ENCODE results near the gene IQSEC1.

GRCh38 chr3:12862387-12862786, 210.8 kb downstream of the IQSEC1 start:
- TF ChIP-seq, protein P1, sequence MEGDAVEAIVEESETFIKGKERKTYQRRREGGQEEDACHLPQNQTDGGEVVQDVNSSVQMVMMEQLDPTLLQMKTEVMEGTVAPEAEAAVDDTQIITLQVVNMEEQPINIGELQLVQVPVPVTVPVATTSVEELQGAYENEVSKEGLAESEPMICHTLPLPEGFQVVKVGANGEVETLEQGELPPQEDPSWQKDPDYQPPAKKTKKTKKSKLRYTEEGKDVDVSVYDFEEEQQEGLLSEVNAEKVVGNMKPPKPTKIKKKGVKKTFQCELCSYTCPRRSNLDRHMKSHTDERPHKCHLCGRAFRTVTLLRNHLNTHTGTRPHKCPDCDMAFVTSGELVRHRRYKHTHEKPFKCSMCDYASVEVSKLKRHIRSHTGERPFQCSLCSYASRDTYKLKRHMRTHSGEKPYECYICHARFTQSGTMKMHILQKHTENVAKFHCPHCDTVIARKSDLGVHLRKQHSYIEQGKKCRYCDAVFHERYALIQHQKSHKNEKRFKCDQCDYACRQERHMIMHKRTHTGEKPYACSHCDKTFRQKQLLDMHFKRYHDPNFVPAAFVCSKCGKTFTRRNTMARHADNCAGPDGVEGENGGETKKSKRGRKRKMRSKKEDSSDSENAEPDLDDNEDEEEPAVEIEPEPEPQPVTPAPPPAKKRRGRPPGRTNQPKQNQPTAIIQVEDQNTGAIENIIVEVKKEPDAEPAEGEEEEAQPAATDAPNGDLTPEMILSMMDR (conservative IDR thresholded peaks at IDR 0.05; ENCODE audit: low read depth in 2 of 2), result no peak
- TF ChIP-seq, protein P2, sequence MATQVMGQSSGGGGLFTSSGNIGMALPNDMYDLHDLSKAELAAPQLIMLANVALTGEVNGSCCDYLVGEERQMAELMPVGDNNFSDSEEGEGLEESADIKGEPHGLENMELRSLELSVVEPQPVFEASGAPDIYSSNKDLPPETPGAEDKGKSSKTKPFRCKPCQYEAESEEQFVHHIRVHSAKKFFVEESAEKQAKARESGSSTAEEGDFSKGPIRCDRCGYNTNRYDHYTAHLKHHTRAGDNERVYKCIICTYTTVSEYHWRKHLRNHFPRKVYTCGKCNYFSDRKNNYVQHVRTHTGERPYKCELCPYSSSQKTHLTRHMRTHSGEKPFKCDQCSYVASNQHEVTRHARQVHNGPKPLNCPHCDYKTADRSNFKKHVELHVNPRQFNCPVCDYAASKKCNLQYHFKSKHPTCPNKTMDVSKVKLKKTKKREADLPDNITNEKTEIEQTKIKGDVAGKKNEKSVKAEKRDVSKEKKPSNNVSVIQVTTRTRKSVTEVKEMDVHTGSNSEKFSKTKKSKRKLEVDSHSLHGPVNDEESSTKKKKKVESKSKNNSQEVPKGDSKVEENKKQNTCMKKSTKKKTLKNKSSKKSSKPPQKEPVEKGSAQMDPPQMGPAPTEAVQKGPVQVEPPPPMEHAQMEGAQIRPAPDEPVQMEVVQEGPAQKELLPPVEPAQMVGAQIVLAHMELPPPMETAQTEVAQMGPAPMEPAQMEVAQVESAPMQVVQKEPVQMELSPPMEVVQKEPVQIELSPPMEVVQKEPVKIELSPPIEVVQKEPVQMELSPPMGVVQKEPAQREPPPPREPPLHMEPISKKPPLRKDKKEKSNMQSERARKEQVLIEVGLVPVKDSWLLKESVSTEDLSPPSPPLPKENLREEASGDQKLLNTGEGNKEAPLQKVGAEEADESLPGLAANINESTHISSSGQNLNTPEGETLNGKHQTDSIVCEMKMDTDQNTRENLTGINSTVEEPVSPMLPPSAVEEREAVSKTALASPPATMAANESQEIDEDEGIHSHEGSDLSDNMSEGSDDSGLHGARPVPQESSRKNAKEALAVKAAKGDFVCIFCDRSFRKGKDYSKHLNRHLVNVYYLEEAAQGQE (IDR thresholded peaks at IDR 0.05; ENCODE audit: unreplicated experiment), result no peak
- no peak for TF ChIP-seq POLR2AphosphoS5 (IDR thresholded peaks at IDR 0.05; ENCODE audit: low read depth)
- no peak for TF ChIP-seq EZH2phosphoT487 (IDR thresholded peaks at IDR 0.05; ENCODE audit: unreplicated experiment)
- no peak for TF ChIP-seq EZH2 (IDR thresholded peaks at IDR 0.05; ENCODE audit: low read depth, unreplicated experiment)
- no peak for TF ChIP-seq ZNF331 (CRISPR knock-in tag; IDR thresholded peaks at IDR 0.05; ENCODE audit: low read depth)
- no peak for TF ChIP-seq ETS1 (IDR thresholded peaks at IDR 0.05)
- no peak for TF ChIP-seq CREB1 (CRISPR knock-in tag; IDR thresholded peaks at IDR 0.05; ENCODE audit: low read depth)
- TF ChIP-seq ZNF114 (CRISPR knock-in tag; IDR thresholded peaks at IDR 0.05), result no peak
- TF ChIP-seq, protein P3, sequence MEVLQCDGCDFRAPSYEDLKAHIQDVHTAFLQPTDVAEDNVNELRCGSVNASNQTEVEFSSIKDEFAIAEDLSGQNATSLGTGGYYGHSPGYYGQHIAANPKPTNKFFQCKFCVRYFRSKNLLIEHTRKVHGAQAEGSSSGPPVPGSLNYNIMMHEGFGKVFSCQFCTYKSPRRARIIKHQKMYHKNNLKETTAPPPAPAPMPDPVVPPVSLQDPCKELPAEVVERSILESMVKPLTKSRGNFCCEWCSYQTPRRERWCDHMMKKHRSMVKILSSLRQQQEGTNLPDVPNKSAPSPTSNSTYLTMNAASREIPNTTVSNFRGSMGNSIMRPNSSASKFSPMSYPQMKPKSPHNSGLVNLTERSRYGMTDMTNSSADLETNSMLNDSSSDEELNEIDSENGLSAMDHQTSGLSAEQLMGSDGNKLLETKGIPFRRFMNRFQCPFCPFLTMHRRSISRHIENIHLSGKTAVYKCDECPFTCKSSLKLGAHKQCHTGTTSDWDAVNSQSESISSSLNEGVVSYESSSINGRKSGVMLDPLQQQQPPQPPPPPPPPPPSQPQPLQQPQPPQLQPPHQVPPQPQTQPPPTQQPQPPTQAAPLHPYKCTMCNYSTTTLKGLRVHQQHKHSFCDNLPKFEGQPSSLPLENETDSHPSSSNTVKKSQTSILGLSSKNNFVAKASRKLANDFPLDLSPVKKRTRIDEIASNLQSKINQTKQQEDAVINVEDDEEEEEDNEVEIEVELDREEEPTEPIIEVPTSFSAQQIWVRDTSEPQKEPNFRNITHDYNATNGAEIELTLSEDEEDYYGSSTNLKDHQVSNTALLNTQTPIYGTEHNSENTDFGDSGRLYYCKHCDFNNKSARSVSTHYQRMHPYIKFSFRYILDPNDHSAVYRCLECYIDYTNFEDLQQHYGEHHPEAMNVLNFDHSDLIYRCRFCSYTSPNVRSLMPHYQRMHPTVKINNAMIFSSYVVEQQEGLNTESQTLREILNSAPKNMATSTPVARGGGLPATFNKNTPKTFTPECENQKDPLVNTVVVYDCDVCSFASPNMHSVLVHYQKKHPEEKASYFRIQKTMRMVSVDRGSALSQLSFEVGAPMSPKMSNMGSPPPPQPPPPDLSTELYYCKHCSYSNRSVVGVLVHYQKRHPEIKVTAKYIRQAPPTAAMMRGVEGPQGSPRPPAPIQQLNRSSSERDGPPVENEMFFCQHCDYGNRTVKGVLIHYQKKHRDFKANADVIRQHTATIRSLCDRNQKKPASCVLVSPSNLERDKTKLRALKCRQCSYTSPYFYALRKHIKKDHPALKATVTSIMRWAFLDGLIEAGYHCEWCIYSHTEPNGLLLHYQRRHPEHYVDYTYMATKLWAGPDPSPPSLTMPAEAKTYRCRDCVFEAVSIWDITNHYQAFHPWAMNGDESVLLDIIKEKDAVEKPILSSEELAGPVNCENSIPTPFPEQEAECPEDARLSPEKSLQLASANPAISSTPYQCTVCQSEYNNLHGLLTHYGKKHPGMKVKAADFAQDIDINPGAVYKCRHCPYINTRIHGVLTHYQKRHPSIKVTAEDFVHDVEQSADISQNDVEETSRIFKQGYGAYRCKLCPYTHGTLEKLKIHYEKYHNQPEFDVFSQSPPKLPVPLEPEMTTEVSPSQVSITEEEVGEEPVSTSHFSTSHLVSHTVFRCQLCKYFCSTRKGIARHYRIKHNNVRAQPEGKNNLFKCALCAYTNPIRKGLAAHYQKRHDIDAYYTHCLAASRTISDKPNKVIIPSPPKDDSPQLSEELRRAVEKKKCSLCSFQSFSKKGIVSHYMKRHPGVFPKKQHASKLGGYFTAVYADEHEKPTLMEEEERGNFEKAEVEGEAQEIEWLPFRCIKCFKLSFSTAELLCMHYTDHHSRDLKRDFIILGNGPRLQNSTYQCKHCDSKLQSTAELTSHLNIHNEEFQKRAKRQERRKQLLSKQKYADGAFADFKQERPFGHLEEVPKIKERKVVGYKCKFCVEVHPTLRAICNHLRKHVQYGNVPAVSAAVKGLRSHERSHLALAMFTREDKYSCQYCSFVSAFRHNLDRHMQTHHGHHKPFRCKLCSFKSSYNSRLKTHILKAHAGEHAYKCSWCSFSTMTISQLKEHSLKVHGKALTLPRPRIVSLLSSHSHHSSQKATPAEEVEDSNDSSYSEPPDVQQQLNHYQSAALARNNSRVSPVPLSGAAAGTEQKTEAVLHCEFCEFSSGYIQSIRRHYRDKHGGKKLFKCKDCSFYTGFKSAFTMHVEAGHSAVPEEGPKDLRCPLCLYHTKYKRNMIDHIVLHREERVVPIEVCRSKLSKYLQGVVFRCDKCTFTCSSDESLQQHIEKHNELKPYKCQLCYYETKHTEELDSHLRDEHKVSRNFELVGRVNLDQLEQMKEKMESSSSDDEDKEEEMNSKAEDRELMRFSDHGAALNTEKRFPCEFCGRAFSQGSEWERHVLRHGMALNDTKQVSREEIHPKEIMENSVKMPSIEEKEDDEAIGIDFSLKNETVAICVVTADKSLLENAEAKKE (CRISPR knock-in tag; IDR thresholded peaks at IDR 0.05), result no peak
- TF ChIP-seq JUNB (IDR thresholded peaks at IDR 0.05; ENCODE audit: unreplicated experiment), result no peak
